Stimulated activated CD8-positive, alpha-beta memory T cell treated with anti-CD3 and anti-CD28 coated beads, Interleukin-12 subunit alpha, Interleukin-12 subunit beta, amount 100 ng/mL, for 4 hours (primary cell): ENCODE data around the gene THADA.

ENCODE experiments used
- DNase-seq: peaks from one replicate; pipeline ENCODE4 v3.0.0-alpha.2; 2020; ENCODE audit warnings: low read depth

Gene THADA

DNA sequence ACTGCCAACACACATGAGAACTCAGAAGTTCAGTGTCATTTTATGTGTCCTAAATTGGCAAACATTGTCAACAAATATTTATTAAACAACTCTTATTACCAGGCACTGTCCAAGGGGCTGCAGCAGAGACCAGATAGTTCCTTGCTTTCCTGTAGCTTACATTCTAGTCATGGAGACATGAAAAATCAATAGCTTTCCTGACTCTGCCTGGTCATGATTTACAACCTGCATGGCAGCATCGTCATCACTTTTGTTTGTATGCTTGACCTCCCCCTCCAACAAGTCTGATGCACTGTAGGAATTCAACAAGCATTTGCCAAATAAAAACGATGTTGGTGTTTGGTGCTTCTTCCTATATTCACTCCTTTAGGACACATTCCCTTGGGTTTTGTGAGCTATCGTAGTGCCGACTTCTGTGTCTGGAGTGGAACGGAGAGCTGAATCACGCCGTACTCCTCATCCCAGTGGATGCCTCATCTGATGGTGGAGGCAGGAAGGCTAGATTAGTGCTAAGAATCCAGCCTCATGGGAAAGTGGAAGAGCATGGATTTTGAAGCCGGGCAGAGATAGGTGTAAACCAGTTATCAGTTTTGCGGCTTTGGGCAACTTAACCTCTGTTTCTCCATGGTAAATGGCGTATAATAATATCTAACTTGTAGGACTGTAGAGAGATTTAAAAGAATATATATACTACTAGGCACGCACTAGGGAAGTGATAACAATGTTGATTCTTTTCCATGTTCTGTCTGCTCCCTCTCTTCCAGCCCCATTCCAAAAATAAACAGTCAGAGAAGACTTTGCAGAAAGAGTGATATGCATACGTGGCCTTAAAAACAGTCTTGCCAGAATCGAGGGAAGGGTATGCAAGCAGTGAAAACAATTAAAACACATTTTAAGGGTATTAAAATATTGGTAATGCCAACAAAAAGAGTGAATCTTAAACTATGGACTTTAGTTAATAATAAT lies 249.0 kb downstream of the THADA start:
- DNase-seq = no peak

DNA sequence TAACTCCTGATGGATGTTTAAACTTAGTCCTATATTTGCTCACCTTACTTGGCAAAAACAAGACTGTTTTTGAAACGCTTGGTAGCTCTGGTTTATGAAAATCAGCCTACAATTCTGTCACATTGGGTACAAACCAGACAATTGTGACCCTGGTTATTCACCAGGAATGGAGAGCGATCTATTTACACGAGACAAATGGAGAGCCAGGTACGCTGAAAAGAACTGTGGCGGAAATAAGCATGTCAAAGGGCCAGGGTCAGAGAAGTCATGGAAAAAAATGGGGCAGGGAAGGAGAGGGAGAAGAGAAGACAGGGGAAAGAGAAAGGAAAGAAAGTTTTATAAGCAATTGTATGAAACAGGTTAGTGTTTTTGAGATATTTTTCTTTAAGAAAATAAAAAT lies 250.0 kb downstream of the THADA start:
- no peak for DNase-seq

DNA sequence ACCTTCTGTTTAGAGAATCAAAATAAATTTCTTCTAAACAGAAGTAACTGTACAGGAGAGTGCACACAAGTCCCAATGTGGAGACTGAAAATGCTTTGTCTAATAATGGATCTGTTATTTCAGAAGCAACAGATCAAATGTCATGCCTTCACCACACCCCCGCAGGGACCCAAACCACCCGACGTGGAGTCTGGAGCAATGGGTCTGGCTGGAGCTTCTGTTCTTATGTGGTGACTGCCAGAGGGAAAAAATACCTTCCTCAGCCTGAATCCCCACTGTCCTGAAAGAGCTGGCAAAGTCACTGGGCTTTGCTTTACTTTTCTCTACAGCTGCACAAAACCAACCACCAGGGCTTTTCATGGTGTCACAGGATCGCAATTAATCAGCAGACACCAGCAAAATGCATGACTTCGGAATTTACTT lies 250.4 kb downstream of the THADA start:
- DNase-seq = no peak

GRCh38 chr2:43344868-43345373 lies 250.9 kb downstream of the THADA start:
- no peak for DNase-seq

DNA sequence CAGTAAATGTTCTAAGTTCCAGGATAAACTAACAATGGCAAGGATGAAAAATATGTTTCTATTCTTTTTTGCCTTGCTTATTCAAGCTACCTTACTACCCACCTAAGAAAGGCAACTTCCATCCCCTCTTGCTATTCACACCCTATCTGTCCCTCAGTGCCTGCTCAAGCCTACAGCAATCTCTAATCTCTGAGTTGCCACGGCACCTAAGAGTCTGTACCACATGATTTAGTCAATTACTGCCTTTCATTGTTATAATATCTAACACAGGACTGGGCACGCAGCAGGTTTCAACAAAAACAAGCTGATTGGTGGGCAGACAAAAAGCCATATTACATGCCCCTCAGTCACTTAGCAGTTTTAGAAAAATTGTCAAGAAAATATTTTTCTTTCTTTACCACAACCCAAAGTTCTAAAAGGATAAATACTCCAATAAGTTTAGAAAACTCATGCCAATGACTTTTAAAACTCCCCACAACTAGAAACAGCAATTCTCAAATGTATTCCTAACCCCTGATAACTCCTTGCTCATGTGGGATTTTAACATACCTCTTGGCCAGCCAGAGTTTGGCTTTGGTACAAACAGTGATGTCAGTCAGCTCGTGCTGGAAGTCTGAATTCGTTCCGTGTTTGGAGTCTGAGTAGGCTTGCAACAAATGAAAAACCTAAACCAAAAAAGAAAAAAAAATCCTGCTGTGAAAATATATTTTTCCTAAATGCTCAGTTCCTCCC lies 252.1 kb downstream of the THADA start:
- no peak for DNase-seq

- DNase-seq = no peak
These were observed 253.7 kb downstream of the THADA start for GRCh38 chr2:43341959-43342757.

GRCh38 chr2:43340945-43341356 lies 254.9 kb downstream of the THADA start:
- DNase-seq = no peak

- no peak for DNase-seq
These were observed 255.8 kb downstream of the THADA start for GRCh38 chr2:43340066-43340465.

DNA sequence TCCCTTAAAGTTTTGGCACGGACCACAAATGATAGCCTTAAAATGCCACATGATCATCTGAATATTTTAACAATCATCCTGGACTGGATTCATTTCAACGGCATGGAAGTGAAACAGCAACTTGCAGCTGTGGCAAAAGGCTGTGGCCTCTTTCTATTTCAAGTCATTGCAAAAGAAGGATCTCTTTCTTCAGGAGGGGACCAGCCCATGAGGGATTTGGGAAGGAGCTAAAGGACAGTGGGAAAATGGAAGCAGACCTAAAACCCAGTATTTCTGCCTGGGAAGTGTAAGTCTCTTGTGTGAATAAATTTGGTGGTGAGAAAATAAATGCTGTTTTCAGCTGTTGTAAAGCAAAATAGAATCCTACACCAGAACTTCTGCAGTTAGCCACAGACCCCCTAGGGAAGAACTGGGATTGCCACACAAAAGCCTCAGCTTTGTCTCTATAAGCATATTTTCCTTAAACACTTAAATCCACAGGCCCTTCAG lies 262.1 kb downstream of the THADA start:
- DNase-seq = no peak

DNA sequence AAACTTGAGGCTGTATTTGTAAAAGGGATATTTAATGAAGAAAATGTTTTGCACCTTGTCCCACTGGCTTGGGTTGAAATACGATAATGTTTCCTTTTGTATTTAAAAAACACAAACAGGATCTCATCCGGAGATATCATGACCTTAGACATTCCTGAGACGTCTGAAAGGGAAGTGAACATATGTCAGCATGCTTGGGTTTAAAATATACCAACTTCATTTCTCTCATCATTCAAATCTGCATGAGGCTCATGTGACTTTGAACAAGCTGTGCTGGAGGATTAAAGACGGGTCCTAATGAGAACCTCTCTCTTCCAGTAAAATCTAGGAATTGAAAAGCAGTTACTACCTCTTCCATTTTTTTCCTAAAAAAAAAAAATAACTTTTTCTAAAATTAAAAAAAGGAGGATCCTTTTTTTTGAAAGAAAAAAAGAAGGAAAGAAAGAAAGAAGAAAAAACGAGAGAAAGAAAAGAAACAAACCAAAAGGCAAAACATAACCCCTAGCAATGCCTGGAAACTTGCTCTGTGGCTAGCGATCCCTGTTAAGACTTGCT lies 262.7 kb downstream of the THADA start:
- DNase-seq = no peak

GRCh38 chr2:43332653-43333052 lies 263.2 kb downstream of the THADA start:
- DNase-seq = no peak

- no peak for DNase-seq
These were observed 264.4 kb downstream of the THADA start for GRCh38 chr2:43331422-43331821.

GRCh38 chr2:43329637-43330036 lies 266.2 kb downstream of the THADA start:
- no peak for DNase-seq

DNA sequence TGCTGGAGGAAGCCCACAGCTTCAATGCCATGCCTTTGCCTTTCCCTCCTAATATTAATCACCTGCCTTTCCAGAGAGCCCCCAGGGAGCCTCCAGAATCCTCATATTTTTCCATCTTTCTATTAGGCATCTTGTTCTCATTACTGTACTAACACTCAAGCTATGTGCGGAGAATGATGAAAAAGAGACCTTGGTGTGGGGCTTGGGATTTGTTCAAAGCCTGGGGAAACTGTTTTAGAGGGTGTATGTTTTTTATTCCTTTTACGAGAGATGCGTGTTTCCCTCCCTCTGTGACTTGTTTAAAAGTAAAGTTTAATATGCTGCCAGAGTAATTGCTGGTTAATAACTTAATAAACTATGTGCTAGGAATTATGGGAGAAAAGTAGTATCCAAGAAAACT lies 267.0 kb downstream of the THADA start:
- DNase-seq = no peak

DNA sequence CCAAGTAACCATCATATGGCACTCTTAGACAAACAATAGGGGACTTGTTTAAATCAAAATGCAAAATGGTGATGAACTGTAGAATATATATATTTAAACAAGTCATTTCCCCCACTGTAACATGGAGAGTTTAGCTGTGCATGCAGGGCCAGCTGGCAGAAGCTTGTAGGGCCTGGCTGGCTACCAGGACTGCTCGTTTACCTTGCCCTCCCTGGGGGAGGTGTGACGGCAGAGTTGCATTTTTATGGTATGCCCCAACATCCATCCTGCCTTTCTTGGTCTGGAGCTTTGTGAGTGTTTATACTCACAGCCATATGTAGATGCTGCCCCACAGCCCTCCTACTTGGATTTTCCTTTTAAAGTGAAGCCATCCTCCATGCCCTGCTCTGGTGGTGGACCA lies 267.7 kb downstream of the THADA start:
- no peak for DNase-seq

GRCh38 chr2:43327119-43327518 lies 268.7 kb downstream of the THADA start:
- no peak for DNase-seq

GRCh38 chr2:43326101-43326825 lies 269.6 kb downstream of the THADA start:
- DNase-seq = no peak

DNA sequence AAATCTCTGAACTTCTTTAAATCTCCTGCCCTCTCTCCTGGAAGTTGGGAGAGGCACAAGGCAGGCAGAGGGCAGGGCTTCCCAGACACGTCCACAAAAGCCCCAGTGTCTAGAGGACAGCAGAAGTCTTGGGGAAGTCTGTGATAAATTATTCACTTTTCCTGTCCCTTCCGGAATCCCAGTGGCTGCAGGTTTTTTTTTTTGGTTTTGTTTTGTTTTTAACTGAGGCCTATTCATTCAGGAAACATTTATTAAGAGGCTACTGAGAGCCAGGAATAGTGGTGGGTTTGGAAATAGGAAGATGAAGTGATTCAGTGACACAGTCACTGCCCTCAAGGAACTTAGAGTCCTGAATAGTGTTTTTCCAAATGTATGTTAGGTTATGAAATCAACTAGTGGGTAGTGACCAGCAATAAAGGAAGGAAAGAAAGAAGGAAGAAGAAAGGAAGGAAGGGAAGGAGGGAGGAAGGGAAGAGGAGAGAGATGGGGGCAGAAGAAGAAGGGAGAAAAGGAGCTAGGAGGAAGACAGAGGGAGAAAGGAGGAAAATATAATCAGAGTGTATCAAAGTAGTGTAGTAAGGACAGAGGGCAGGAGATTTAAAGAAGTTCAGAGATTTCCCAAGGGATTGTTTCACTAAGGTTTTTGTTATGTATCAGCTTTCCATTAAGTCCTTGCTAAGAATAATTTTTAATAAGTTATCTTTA lies 270.6 kb downstream of the THADA start:
- DNase-seq = no peak

DNA sequence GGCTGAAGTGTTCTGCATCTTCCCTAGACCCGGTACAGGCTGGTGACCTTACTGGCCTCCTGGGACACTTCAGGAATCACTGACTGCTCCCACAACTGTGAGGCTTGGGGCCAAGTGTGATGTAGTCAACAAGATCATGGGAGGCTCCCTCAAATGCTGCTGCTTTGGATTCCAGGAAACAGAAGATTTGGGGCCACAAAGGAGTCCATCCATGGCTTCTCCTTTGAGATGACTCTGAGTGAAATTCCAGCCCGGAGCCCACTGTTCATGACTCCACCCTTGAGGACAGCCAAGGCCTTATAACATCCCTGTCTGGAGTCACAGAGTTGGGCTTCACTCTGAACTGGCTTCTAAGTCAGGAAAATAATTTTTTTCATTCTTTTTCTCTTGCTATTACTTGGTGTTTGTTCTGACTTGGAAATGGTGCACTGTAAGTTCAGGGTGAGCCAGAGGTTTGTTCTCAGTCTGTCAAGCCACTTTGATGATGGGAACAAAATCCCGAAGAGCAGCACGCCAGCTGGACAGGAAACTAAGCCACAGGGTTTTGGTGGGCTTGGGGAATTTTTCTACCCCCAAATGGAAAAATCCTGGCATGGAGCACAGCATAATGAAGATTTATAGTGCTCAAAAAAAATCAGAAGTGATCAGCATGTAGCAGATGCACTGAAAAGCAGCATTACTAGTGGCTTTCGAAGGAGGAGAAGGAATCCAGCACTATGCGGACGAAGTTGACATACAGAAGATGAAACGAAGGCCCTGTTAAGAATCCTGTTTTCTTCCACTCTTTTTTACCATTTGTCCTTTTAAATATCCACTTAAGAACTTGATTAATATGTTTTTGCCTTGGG lies 271.4 kb downstream of the THADA start:
- DNase-seq = no peak
